ENCODE results near the gene HAUS1.
"Not testable (repeated sequence)": the region's sequence is repeated elsewhere in the genome, so short reads cannot be mapped to it uniquely, and the experiment has no call there.

HAUS1 gene

DNA sequence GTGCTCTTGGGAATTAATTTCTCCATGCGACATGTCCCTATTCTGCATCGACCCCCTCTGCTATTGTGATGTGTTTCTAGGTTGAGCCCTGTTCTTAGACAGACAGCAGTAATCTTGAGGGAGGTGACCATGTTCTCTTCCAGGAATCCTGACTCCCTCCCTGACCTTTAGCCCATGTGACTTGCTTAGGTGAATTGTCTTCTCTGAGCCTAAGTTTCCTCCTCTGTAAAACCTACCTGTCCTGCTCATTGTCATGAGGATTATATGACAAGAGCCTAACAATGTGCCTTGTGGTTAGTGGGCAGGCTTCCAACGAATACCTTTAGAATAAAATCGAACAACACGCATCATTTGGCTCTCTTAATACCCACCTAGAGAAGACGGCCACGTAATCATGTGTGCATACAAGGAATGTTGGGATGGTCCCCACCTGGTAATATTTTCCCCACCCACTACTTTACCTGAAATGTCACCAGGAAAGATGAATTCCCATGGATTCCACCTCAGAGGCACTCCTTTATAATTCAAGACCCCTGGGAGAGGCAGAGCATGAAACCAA is 59.8 kb downstream of the HAUS1 start:
- H3K27ac ChIP-seq: no peak overlapping the region
- TF ChIP-seq CTCF (IDR thresholded peaks at IDR 0.05): no peak
- no peak for TF ChIP-seq ZFX (IDR thresholded peaks at IDR 0.05; ENCODE audit: borderline replicate concordance)

DNA sequence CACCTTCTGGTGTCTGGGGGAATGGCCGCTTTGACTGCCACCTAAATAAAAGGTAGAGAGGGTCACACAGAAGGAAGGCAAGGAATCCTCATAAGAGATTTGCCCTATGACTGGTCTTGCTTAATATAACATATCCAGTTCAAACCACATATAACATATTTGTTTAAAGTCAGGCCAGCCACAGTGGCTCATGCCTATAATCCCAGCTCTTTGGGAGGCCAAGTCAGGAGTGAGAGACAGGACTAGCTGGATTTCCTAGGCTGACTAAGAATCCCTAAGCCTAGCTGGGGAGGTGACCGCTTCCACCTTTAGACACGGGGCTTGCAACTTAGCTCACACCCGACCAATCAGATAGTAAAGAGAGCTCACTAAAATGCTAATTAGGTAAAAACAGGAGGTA is 60.3 kb downstream of the HAUS1 start:
- not testable (repeated sequence) for H3K27ac ChIP-seq

DNA sequence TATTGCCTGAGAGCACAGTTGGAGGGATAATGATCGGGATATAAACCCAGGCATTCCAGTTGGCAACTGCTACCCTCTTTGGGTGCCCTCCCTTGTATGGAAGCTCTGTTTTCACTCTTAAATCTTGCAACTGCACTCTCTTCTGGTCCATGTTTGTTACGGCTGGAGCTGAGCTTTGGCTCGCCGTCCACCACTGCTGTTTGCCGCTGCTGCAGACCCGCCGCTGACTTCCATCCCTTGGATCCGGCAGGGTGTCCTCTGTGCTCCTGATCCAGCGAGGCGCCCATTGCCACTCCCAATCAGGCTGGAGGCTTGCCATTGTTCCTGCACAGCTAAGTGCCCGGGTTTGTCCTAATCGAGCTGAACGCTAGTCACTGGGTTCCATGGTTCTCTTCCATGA is 60.7 kb downstream of the HAUS1 start:
- no peak for TF ChIP-seq CTCF (IDR thresholded peaks at IDR 0.05)
- TF ChIP-seq ZFX (IDR thresholded peaks at IDR 0.05; ENCODE audit: borderline replicate concordance): no peak
- no peak overlapping the region for H3K27ac ChIP-seq

DNA sequence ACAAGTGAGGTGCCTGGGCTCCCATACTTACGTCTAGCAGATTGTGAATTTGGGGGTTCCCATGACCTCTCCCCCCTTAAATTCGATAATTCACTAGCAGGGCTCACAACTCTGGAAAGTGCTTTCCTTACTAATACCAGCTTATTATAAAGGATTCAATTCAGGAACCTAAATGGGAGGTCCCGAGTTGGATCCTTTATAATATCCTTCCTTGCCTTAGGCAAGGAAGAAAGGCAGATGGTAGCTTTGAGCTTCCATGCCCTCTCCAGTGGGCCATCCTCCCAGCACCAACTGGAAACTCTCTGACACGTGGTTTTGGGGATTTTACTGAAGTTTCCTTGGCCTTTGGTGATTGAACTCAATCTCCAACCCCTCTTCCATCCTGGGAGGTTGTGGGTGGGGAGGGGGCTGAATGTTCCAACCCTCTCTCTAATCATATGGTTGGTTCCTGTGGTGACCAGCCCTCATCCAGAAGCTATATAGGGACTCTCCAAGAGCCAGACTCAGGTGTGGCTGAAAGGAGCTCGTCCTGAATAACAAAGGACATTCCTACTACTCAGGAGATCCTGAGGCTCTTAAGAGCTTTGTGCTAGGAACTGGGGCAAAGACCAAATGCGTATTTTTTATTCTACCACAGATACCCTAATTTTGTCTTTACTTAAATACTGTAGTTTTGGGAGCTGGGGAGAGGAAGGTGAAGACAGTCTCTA is 62.2 kb downstream of the HAUS1 start:
- TF ChIP-seq CTCF (IDR thresholded peaks at IDR 0.05) (no peak), ZFX (IDR thresholded peaks at IDR 0.05; ENCODE audit: borderline replicate concordance) (no peak)
- H3K27ac ChIP-seq: no peak overlapping the region

DNA sequence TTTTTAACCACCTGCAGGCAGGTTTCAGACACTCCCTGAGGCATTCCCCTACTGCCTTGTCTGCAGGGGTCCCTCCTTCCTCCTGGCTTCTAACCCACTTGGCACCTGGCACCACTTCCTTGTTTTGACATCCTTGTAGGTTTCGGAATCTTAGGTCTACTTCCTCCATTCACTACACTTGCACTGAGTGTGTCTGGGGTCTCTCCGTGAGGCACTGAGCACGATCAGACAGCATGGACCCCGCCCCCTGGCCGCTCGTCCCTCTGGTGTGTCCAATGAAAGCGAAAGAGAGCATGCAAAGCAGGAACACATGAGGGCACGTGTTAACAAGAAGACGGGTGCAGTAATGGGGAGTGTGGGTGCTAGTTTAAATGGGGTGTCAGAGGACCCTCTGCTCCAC is 63.8 kb downstream of the HAUS1 start:
- H3K27ac ChIP-seq: no peak overlapping the region
- TF ChIP-seq CTCF (IDR thresholded peaks at IDR 0.05): no peak
- TF ChIP-seq ZFX (IDR thresholded peaks at IDR 0.05; ENCODE audit: borderline replicate concordance): no peak

DNA sequence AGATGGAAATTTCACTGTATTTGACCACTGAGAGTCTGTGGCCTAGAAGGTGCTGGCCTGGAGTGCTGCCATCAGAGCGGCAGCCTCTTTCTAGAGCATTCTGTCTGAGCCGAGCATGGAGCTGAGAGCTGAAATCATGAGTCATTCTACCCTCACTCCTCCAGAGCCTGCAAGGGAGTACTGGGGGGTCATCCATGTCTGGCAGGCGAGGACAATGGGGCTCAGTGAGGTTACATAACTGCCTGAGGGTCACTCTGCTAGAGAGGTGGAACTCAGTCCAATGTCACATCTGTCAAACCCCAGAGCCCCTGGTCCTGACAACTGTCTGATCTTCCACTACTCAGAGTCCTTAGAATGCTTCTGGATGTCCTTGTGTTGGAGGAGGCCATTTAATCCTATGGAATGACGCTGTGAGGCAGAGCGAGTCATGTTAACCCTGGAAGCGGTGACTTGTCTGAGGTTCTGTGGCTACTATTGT is 65.3 kb downstream of the HAUS1 start:
- TF ChIP-seq ZFX (IDR thresholded peaks at IDR 0.05; ENCODE audit: borderline replicate concordance) (no peak), CTCF (IDR thresholded peaks at IDR 0.05) (no peak)
- H3K27ac ChIP-seq: no peak overlapping the region

DNA sequence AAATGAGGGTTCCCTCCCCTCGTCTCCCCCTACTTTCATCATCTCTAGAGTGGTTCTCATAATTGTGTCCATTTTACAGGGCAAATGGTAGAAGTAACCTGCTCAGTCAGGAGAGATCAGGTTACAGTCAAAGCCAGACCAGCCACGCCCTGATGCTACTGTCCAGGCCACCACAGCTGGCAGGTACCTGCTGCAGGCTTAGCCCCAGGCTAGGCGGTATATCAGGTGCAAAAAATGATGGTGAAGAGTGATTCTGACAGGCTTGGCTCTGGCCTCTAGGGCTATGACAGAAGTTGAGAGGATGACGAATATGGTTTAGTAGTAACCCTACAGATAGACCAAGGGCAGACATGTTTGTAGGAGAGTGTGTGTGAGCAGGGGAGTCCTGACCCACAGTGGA is 67.1 kb downstream of the HAUS1 start:
- H3K27ac ChIP-seq: no peak overlapping the region
- TF ChIP-seq CTCF (IDR thresholded peaks at IDR 0.05): no peak
- TF ChIP-seq ZFX (IDR thresholded peaks at IDR 0.05; ENCODE audit: borderline replicate concordance): no peak
